GM12873 (cell line): Measurements from ENCODE around the gene PRPF6.

ENCODE experiments used
- TF ChIP-seq, protein P1 (sequence below): IDR thresholded peaks from 2 replicates; pipeline ENCODE4 v1.5.1; 2012; ENCODE audit warnings: low read depth, mild to moderate bottlenecking, moderate library complexity, low read length, control low read depth; ENCODE audit not compliant: insufficient read depth; ENCODE audit errors: missing control alignments

The PRPF6 gene

DNA sequence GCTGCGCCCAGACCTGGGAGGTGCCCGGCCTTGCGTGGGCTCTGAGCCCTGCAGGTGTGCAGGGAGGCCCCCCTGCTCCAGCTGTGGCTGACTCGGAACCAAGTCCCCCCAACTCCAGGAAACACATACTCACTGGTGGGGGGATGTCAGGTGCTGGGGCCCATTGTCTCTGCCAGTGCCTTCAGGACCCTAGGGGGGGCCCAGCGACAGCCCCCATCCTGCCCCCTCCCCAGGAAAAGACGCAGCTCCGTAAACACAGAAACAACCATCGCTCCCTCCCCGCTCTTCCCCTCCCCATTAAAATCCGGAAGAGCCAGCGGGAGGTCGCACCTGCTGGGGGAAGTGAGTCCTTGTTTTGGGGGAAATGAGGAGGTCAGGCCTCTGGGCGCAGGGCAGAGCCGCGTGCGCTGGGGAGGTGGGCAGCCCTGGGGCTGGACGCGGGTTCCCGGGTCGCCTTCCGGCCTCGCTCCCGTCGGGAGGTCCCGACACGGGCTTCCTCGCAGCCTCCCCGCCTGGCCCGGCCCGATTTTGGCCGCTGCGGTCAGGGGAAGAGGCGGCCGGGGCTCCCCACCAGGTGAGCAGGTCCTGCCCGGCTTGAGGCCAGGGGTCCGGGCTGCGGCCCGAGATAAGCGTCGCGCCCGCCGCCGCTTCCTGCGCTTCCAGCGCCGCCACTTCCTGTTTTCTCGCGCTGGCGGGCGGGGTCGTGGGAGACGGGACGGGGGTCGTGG lies 61.3 kb downstream of the PRPF6 start:
- TF ChIP-seq, protein P1, sequence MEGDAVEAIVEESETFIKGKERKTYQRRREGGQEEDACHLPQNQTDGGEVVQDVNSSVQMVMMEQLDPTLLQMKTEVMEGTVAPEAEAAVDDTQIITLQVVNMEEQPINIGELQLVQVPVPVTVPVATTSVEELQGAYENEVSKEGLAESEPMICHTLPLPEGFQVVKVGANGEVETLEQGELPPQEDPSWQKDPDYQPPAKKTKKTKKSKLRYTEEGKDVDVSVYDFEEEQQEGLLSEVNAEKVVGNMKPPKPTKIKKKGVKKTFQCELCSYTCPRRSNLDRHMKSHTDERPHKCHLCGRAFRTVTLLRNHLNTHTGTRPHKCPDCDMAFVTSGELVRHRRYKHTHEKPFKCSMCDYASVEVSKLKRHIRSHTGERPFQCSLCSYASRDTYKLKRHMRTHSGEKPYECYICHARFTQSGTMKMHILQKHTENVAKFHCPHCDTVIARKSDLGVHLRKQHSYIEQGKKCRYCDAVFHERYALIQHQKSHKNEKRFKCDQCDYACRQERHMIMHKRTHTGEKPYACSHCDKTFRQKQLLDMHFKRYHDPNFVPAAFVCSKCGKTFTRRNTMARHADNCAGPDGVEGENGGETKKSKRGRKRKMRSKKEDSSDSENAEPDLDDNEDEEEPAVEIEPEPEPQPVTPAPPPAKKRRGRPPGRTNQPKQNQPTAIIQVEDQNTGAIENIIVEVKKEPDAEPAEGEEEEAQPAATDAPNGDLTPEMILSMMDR = no peak

DNA sequence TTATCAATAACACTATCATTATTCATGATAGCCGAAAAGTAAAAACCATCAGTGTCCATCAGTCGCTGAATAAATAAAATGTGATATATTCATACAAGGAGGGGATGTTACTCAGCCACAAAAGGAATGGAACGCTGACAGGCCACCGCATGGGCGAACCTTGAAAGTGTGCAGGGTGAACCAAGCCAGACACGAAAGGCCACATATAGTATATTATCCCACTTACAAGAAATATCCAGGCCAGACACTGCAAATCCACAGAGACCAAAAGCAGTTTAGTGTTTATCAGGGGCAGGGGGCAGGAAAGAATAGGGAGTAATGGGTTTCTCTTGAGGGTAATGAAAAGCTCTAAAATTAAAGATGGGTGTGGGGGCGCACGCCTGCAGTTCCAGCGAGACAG lies 62.8 kb downstream of the PRPF6 start:
- TF ChIP-seq, protein P1 = no peak

DNA sequence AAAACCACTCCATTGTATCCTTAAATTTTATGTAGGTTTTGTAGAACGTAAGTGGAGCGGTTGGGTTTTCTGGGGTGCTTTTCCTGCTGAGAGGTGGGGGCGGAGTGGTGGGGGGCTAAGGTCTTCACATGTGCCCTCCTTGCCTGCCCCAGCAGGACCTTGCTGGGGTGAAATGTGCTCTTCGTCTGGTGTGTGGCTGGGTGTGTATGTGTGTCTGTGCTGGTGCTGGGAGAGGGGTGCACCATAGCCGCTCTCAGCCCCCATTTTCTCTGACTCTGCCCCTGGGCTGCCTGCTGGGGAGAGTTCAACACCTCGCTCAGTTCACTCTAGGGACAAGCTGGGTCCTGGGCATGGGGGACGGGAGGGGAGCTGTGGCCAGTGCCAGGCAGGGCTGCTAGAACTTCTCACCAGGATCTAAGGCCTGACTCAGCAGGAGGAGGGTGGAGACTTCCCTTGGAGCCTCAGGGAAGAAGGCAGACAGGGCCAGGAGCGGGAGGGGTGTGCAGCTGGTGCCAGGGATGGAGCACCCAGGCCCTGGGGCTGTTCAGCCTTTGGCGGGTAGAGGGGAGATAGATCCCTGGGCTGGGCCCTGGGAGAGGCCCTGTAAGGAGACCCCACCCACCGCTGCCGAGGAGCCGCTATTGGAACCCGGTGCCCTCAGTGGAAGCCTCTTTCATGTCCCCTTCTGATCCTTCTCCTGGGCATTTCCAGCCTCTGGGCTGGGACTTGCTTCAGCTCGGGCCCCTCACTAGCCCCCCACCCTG lies 63.7 kb downstream of the PRPF6 start:
- TF ChIP-seq, protein P1 = no peak

DNA sequence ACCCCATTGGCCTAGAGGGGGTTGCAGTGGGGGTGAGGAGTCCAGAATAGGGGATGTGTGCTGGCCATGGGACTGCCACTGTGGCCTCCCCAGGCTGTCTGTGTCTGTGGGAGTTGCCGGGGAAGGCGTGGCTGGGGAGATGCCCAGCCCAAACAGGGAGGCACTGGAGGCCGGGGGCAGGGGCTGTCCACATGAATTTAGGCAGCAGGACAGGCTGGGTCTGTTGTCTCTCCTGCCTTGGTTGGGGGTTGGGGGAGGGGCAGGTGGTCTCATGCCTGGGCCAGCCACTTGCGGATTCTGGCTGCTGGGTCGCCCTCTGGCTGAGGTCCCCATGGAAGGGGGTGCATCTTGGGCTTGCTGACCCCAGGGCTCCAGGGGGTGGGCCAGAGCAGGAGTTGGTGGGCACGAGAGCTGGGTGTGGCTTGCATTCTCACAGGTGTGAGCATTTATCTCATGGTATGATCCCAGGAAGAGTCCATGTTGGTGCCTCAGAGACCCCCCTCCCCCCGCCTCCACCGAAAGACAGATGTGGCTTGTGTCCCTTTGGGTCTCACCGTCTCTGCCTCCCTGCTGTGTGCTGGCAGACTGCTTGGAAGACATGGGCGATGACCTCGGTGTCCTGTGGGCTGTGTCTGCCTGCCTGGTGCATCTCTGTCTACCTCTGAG lies 64.5 kb downstream of the PRPF6 start:
- TF ChIP-seq, protein P1 = no peak

DNA sequence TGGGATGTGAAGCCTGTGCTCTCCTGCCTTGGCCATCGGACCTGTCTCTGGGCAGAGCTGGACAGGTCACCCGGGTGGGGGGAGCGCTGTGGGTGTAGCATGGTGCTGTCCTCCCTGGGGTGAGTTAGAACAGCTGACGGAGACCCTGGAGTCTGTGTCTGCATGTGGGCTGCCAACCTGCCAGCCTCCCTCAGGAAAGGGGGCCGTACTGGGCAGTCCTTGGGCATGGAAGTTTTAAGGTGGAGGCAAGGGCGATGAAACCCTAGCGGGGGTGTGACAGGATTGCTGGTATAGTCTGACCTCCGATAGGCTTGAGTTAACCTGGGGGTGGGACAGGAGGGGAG lies 66.1 kb downstream of the PRPF6 start:
- TF ChIP-seq, protein P1 = no peak

DNA sequence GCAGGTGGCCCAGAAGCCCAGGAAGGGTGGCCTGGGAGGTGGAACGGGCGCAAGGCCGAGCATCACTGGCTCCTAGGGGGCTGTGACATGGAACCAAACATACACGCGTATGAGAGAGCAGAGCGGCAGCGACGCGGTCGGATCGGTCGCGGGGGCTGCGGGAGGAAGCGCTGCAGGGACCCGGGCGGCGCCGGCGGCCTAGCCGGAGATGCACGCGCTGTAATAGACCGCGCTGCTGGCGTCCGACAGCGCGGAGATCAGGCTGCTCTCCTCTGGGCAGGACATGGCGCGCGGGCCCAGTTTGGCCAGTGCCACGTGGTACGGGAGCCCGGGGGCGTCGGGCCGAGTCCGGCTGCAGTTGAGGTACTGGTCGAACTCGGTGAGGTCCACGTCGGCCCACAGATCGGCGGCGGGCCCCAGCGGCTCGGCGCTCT lies 67.1 kb downstream of the PRPF6 start:
- TF ChIP-seq, protein P1 = no peak

DNA sequence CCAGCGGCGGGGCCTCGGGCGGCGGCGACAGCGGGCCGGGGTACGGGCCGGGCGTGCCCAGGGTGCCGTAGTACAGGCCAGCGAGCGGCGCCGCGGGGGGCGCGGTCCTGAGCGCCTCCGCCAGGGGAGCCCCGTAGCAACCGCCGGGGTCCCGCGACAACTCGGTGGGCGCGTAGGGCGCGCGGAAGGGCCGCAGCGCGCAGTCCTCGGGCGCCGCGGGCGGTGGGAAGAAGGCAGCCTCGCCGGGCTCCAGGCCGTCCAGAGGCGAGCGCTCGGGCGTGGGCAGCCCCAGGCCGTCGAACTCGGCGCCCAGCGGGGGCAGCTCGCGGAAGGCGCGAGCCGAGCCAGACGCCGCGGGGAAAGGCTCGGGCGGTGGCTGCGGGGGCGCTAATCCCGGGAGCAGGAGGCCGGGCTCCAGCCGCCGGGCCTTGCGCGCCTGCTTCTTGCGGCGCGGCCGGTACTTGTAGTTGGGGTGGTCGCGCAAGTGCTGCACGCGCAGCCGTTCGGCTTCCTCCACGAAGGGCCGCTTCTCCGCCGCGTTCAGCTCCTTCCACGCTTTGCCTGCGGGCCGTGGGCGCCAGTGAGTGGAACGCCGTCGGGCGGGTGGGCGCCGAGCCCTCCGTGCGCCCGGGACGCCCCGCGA lies 67.6 kb downstream of the PRPF6 start:
- TF ChIP-seq, protein P1 = no peak
